ENCODE measurements around the gene FAM20C. TPM values are rescaled to one million over a fixed set of nuclear protein-coding genes. Genes with fewer than 3 reads are reported as not detected.

The FAM20C gene
- total RNA-seq, 1 experiment from 2014 or later = 62.6 TPM

- no CpG with 5 or more reads among the region's 27 CpGs for WGBS (ENCODE audit: extremely low coverage, insufficient read length, low lambda C conversion rate)
- Histone ChIP-seq H2BK12ac (ENCODE audit: insufficient read length, low read depth, low read length) (no peak overlapping the region), H2BK15ac (ENCODE audit: low read depth, low read length) (no peak overlapping the region), H3K18ac (ENCODE audit: insufficient read length, low read depth, low read length) (no peak overlapping the region), H3K27me3 (ENCODE audit: insufficient read depth, low read length) (no peaks in the 10 kb centered on the region), H3K4ac (ENCODE audit: low read depth, low read length) (no peak overlapping the region), H4K5ac (ENCODE audit: insufficient read length, low read depth, low read length) (no peak overlapping the region), H2BK120ac (ENCODE audit: low read depth, low read length, poor library complexity, severe bottlenecking) (no peak overlapping the region), H4K20me1 (ENCODE audit: control insufficient read depth, insufficient read depth, insufficient read length) (no peaks in the 10 kb centered on the region), H3K79me2 (ENCODE audit: insufficient read depth, low read length) (peaks cover 2% of the 10 kb centered on the region; the same call in 1 of the 2 replicates), H3K79me1 (ENCODE audit: insufficient read depth, low read depth, low read length, poor library complexity, severe bottlenecking) (no peaks in the 10 kb centered on the region), H4K91ac (ENCODE audit: insufficient read length, low read depth, low read length) (no peak overlapping the region), H3K23me2 (ENCODE audit: insufficient read length, low read depth, low read length, poor library complexity, severe bottlenecking) (peaks cover 17% of the 10 kb centered on the region), H3K4me1 (ENCODE audit: insufficient read depth, low read length) (peaks cover 1% of the 10 kb centered on the region; the same call in 1 of the 2 replicates), H3K9ac (ENCODE audit: extremely low read depth, insufficient read length, low read length) (no peak overlapping the region), H3K56ac (ENCODE audit: insufficient read length, low read depth, low read length) (no peak overlapping the region), H3K27ac (ENCODE audit: insufficient read length, low read depth, low read length) (no peak overlapping the region), H2AK5ac (ENCODE audit: insufficient read length, low read length) (no peak overlapping the region), H3K4me2 (ENCODE audit: insufficient read depth, insufficient read length, low read length) (peak overlapping the region; percentile 65), H3K23ac (ENCODE audit: insufficient read length, low read depth, low read length) (no peak overlapping the region), H3T11ph (ENCODE audit: low read length) (no peak overlapping the region), H3K14ac (ENCODE audit: insufficient read depth, low read length) (0 out of 2 replicates have a peak overlapping the region, but pooled peaks have one; percentile 56), H2AFZ (ENCODE audit: low read length) (no peak overlapping the region), H4K8ac (replicated peaks; ENCODE audit: insufficient read length, low read depth, low read length) (no peak overlapping the region), H2BK20ac (ENCODE audit: low read depth, low read length, poor library complexity, severe bottlenecking) (no peak overlapping the region), H2BK5ac (ENCODE audit: insufficient read length, low read length) (no peak overlapping the region), H3K9me3 (ENCODE audit: control insufficient read depth, low read depth, low read length) (no peaks in the 10 kb centered on the region)
- peak overlapping the region in 2 of 3 experiments; percentile 52 to 77; a peak in 2 of 7 replicates for H3K27ac Mint-ChIP-seq
- TF ChIP-seq CTCF (conservative IDR thresholded peaks at IDR 0.05) = no peak
- peak overlapping the region; percentile 85 to 94 for H3K4me3 Mint-ChIP-seq
- peaks cover 41 to 54% (median 45%) of the 10 kb centered on the region in 3 experiments for H3K36me3 Mint-ChIP-seq (ENCODE audit: insufficient read depth in 1 of 3, low read depth in 3 of 3)
- H3K27me3 Mint-ChIP-seq (ENCODE audit: low read depth) = peaks cover 15% of the 10 kb centered on the region
- H3K4me1 Mint-ChIP-seq = peaks cover 46 to 48% of the 10 kb centered on the region in 2 experiments
- H3K9me3 Mint-ChIP-seq = no peaks in the 10 kb centered on the region; a peak in 2 of 5 replicates
- DNase-seq = peak; percentile 57
These were observed 2.1 kb downstream of the FAM20C start for GRCh38 chr7:194252-195009.
